OCI-LY1 (cell line): Measurements from ENCODE around the gene GNB1L.
"Not testable (repeated sequence)": the region's sequence is repeated elsewhere in the genome, so short reads cannot be mapped to it uniquely, and the experiment has no call there.

Source experiments
- H2AFZ ChIP-seq: fragments of 200-600 bp; sonication (generic), shearing (Covaris generic); 2 replicates; pipeline ENCODE4 v1.6.0; 2014; ENCODE audit warnings: antibody characterized with exemption, mild to moderate bottlenecking, low read length
- H3F3A ChIP-seq: fragments of 200-600 bp; sonication (generic), shearing (Covaris generic); 2 replicates; pipeline ENCODE4 v1.6.0; 2014; ENCODE audit warnings: mild to moderate bottlenecking, antibody characterized with exemption, low read length, moderate library complexity; ENCODE audit not compliant: insufficient read depth
- H3K27ac ChIP-seq: fragments of 200-600 bp; sonication (generic); 2 replicates; pipeline ENCODE4 v1.5.1; 2014; ENCODE audit warnings: low read length, mixed run types, mild to moderate bottlenecking, low read depth; ENCODE audit not compliant: poor library complexity, severe bottlenecking
- H3K27me3 ChIP-seq: fragments of 200-600 bp; sonication (generic); 2 replicates; pipeline ENCODE4 v1.6.0; 2014; ENCODE audit warnings: antibody characterized with exemption, mild to moderate bottlenecking, low read length, moderate library complexity; ENCODE audit not compliant: insufficient read depth
- H3K36me3 ChIP-seq: fragments of 200-600 bp; sonication (generic); 2 replicates; pipeline ENCODE4 v1.6.1; 2014; ENCODE audit warnings: mild to moderate bottlenecking, antibody characterized with exemption, low read length, moderate library complexity, mixed read lengths; ENCODE audit not compliant: insufficient read depth
- H3K4me1 ChIP-seq: fragments of 200-600 bp; sonication (generic); 2 replicates; pipeline ENCODE4 v1.5.1; 2014; ENCODE audit warnings: mild to moderate bottlenecking, low read length, moderate library complexity; ENCODE audit not compliant: insufficient read depth, severe bottlenecking
- H3K4me2 ChIP-seq: fragments of 200-600 bp; sonication (generic), shearing (Covaris generic); 2 replicates; pipeline ENCODE4 v1.6.1; 2014; ENCODE audit warnings: low read length
- H3K4me3 ChIP-seq: fragments of 200-600 bp; sonication (generic); 2 replicates; pipeline ENCODE4 v1.5.1; 2014; ENCODE audit warnings: low read length, low read depth, mild to moderate bottlenecking, mixed read lengths; ENCODE audit not compliant: poor library complexity, severe bottlenecking
- H3K79me2 ChIP-seq: fragments of 200-600 bp; shearing (Covaris generic); 2 replicates; pipeline ENCODE4 v1.6.1; 2016; ENCODE audit warnings: mixed run types, low read length, mixed read lengths; ENCODE audit not compliant: insufficient read depth
- H3K9ac ChIP-seq: fragments of 200-600 bp; sonication (generic), shearing (Covaris generic); 2 replicates; pipeline ENCODE4 v1.6.1; 2014; ENCODE audit warnings: mild to moderate bottlenecking, low read length, mixed read lengths
- H3K9me2 ChIP-seq: fragments of 200-600 bp; sonication (generic), shearing (Covaris generic); 2 replicates; pipeline ENCODE4 v1.6.1; 2014; ENCODE audit warnings: low read depth, mild to moderate bottlenecking, low read length, mixed read lengths
- H3K9me3 ChIP-seq: fragments of 200-600 bp; shearing (Covaris generic); 2 replicates; pipeline ENCODE4 v1.6.1; 2014; ENCODE audit warnings: low read length, mixed read lengths
- H4K20me1 ChIP-seq: fragments of 200-600 bp; sonication (generic), shearing (Covaris generic); 2 replicates; pipeline ENCODE4 v1.6.0; 2016; ENCODE audit warnings: mild to moderate bottlenecking, low read length; ENCODE audit not compliant: insufficient read depth
- CTCF ChIP-seq: fragments of 200-600 bp; sonication (generic), shearing (Covaris generic); IDR thresholded peaks from 2 replicates; pipeline ENCODE4 v1.5.1; 2017; ENCODE audit warnings: mild to moderate bottlenecking, antibody characterized with exemption, low read length, moderate library complexity, mixed read lengths
- EZH2 ChIP-seq: fragments of 200-600 bp; sonication (generic), shearing (Covaris generic); IDR thresholded peaks from 2 replicates; pipeline ENCODE4 v1.8.0; 2017; ENCODE audit warnings: borderline replicate concordance, mixed run types, mild to moderate bottlenecking, antibody characterized with exemption, low read length, moderate library complexity, mixed read lengths

The GNB1L gene

DNA sequence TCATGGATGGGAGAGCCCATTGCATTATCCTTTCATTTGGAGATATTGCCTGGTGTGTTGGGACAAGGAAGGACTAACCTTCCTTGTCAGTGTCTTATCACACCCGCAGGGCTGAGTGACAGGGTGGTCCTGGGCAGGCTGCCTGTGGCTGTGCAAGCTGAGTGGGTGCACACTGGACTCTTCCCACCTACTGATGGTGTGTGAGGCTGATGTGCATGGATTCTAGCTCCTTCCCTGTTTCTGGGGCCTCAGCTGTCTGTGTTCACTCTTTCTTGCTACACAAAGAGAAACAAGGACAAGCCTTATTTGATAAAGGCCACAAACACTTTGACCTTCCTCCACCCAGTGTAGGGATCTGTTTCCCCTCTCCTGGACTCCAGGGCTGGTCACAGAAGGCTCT is 72.1 kb downstream of the GNB1L start:
- no peaks in the 10 kb centered on the region for H3K36me3 ChIP-seq
- no peak overlapping the region for H3K4me3 ChIP-seq
- H4K20me1 ChIP-seq, result no peaks in the 10 kb centered on the region
- H3K4me2 ChIP-seq, result no peak overlapping the region
- H3K27me3 ChIP-seq, result no peaks in the 10 kb centered on the region
- no peak overlapping the region for H2AFZ ChIP-seq
- no peak overlapping the region for H3K9ac ChIP-seq
- H3K79me2 ChIP-seq, result no peaks in the 10 kb centered on the region
- no peak overlapping the region for H3K27ac ChIP-seq
- H3K9me2 ChIP-seq, result no peaks in the 10 kb centered on the region
- TF ChIP-seq CTCF, result no peak
- no peaks in the 10 kb centered on the region for H3F3A ChIP-seq
- H3K4me1 ChIP-seq, result peaks cover 15% of the 10 kb centered on the region
- 0 out of 2 replicates have a peak, but pooled peaks cover 3% of the 10 kb centered on the region for H3K9me3 ChIP-seq

DNA sequence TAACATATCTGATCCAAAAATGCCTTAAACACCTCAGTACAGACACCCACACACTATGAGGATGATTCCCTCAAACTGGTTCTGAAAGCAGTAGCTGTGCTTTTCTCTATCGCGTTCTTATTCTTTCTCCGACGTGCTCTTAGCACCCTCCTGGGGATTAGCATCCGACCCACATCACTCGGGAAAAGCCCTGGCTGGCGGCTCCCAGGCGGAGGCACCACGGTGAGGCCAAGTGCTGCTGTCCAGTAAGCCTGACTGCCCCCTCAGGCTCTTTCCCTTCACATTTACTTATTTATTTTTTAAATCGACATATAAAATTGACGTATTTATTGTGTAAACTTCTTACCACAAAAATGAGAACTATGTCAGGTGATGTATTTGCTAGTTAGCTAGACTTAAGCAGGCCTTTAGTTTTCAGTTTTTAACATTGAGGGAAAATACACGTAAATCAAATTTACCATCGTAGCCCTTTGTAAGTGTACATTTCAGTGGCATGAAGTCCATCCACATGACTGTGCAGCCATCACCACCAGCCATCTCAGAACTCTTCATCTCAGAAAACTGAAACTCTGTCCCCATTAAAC is 74.9 kb downstream of the GNB1L start:
- Histone ChIP-seq H3K4me1 (peaks cover 21% of the 10 kb centered on the region), H3K9ac (peak overlapping the region; percentile 18; the same call in 1 of the 2 replicates), H3K4me3 (no peak overlapping the region), H3K36me3 (no peaks in the 10 kb centered on the region), H3F3A (no peaks in the 10 kb centered on the region), H3K27ac (peak overlapping the region; percentile 35), H3K9me3 (0 out of 2 replicates have a peak, but pooled peaks cover 3% of the 10 kb centered on the region), H2AFZ (no peak overlapping the region), H3K79me2 (no peaks in the 10 kb centered on the region), H3K9me2 (no peaks in the 10 kb centered on the region), H3K27me3 (no peaks in the 10 kb centered on the region), H3K4me2 (peak overlapping the region; percentile 48; the same call in 1 of the 2 replicates), H4K20me1 (no peaks in the 10 kb centered on the region)
- TF ChIP-seq CTCF, result no peak
- TF ChIP-seq EZH2, result no peak

DNA sequence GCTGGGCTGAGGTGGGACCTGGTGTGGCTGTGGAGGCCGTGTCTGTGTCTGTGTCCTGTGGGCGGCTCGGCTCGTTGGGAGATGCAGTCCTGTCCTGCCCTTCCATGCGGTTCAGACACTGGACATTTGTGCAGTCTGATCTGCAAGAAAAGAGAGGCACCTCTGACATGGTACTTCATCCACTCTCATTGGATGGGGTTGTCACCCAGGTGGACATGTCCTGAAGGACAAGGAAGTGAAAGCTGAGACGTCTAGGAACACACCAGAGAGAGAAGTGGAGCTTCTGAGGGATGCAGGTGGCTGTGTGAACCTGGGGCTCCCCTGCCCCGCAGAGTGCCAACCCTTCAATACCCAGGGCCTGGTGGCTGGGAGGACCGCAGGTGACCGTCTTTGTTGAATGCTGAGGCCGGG is 75.7 kb downstream of the GNB1L start:
- Histone ChIP-seq H3K36me3 (no peaks in the 10 kb centered on the region), H3K27me3 (no peaks in the 10 kb centered on the region), H2AFZ (no peak overlapping the region), H3K4me2 (no peak overlapping the region), H3K9me3 (0 out of 2 replicates have a peak, but pooled peaks cover 3% of the 10 kb centered on the region), H3F3A (no peaks in the 10 kb centered on the region), H3K9ac (no peak overlapping the region), H3K79me2 (no peaks in the 10 kb centered on the region), H3K9me2 (no peaks in the 10 kb centered on the region), H3K27ac (no peak overlapping the region), H3K4me3 (no peak overlapping the region), H4K20me1 (no peaks in the 10 kb centered on the region), H3K4me1 (peaks cover 21% of the 10 kb centered on the region)
- no peak for TF ChIP-seq CTCF
- TF ChIP-seq EZH2, result no peak

DNA sequence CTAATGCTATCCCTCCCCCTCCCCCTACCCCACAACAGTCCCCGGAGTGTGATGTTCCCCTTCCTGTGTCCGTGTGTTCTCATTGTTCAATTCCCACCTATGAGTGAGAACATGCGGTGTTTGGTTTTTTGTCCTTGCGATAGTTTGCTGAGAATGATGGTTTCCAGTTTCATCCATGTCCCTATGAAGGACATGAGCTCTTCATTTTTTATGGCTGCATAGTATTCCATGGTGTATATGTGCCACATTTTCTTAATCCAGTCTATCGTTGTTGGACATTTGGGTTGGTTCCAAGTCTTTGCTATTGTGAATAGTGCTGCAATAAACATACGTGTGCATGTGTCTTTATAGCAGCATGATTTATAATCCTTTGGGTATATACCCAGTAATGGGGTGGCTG is 77.5 kb downstream of the GNB1L start:
- H3F3A ChIP-seq, H3K9me3 ChIP-seq, H3K27ac ChIP-seq, H3K9ac ChIP-seq, H3K4me3 ChIP-seq, H3K36me3 ChIP-seq, H3K9me2 ChIP-seq, H3K27me3 ChIP-seq, H3K79me2 ChIP-seq, H3K4me2 ChIP-seq, H2AFZ ChIP-seq, H4K20me1 ChIP-seq: not testable (repeated sequence)
- peaks cover 38% of the 10 kb centered on the region for H3K4me1 ChIP-seq
